Panc1 (cell line): ENCODE results near the gene TRMT6.

Experiments
- POLR2AphosphoS5 ChIP-seq: IDR thresholded peaks from 2 replicates; pipeline ENCODE4 v1.6.1; 2012; ENCODE audit warnings: mild to moderate bottlenecking, low read depth, low read length, moderate library complexity
- SIN3A ChIP-seq: IDR thresholded peaks from 2 replicates; pipeline ENCODE4 v1.6.1; 2012; ENCODE audit warnings: low read depth, mild to moderate bottlenecking, low read length, moderate library complexity, borderline replicate concordance; ENCODE audit not compliant: insufficient read depth
- TCF7L2 ChIP-seq: IDR thresholded peaks from 2 replicates; pipeline ENCODE4 v1.6.1; 2011; ENCODE audit warnings: mild to moderate bottlenecking, low read depth, low read length, inconsistent platforms
- TF ChIP-seq, protein P1 (sequence below): fragments of 450-650 bp; IDR thresholded peaks from 2 replicates; pipeline ENCODE4 v1.5.1; 2017; ENCODE audit warnings: mild to moderate bottlenecking
- TF ChIP-seq, protein P2 (sequence below), 2 experiments: IDR thresholded peaks; 2 replicates each; pipeline ENCODE4 v1.6.1; 2011 to 2012; ENCODE audit warnings: low read depth in 2 of 2, control low read depth in 1 of 2, low read length in 1 of 2, mild to moderate bottlenecking in 1 of 2, moderate library complexity in 1 of 2; ENCODE audit not compliant: insufficient read depth in 1 of 2

- TF ChIP-seq, protein P1, sequence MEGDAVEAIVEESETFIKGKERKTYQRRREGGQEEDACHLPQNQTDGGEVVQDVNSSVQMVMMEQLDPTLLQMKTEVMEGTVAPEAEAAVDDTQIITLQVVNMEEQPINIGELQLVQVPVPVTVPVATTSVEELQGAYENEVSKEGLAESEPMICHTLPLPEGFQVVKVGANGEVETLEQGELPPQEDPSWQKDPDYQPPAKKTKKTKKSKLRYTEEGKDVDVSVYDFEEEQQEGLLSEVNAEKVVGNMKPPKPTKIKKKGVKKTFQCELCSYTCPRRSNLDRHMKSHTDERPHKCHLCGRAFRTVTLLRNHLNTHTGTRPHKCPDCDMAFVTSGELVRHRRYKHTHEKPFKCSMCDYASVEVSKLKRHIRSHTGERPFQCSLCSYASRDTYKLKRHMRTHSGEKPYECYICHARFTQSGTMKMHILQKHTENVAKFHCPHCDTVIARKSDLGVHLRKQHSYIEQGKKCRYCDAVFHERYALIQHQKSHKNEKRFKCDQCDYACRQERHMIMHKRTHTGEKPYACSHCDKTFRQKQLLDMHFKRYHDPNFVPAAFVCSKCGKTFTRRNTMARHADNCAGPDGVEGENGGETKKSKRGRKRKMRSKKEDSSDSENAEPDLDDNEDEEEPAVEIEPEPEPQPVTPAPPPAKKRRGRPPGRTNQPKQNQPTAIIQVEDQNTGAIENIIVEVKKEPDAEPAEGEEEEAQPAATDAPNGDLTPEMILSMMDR: no peak
- TF ChIP-seq POLR2AphosphoS5: no peak
- TF ChIP-seq TCF7L2: no peak
- TF ChIP-seq SIN3A: no peak
- TF ChIP-seq, protein P2, sequence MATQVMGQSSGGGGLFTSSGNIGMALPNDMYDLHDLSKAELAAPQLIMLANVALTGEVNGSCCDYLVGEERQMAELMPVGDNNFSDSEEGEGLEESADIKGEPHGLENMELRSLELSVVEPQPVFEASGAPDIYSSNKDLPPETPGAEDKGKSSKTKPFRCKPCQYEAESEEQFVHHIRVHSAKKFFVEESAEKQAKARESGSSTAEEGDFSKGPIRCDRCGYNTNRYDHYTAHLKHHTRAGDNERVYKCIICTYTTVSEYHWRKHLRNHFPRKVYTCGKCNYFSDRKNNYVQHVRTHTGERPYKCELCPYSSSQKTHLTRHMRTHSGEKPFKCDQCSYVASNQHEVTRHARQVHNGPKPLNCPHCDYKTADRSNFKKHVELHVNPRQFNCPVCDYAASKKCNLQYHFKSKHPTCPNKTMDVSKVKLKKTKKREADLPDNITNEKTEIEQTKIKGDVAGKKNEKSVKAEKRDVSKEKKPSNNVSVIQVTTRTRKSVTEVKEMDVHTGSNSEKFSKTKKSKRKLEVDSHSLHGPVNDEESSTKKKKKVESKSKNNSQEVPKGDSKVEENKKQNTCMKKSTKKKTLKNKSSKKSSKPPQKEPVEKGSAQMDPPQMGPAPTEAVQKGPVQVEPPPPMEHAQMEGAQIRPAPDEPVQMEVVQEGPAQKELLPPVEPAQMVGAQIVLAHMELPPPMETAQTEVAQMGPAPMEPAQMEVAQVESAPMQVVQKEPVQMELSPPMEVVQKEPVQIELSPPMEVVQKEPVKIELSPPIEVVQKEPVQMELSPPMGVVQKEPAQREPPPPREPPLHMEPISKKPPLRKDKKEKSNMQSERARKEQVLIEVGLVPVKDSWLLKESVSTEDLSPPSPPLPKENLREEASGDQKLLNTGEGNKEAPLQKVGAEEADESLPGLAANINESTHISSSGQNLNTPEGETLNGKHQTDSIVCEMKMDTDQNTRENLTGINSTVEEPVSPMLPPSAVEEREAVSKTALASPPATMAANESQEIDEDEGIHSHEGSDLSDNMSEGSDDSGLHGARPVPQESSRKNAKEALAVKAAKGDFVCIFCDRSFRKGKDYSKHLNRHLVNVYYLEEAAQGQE (IDR thresholded peaks at IDR 0.05; ENCODE audit: insufficient read depth in 1 of 2, low read depth in 2 of 2, low read length in 1 of 2): no peak
These were observed 46.4 kb upstream of the TRMT6 start for GRCh38 chr20:5996765-5997164.
